GM12878 (cell line): ENCODE data around the gene SBNO1. TPM values are rescaled to one million over a fixed set of nuclear protein-coding genes. Genes with fewer than 3 reads are reported as not detected.

Experiments used
- ATAC-seq: fragments of 200-7000 bp; cut with Tn5 transposase; 3 replicates; pipeline ENCODE4 v1.9.1; 2020; ENCODE audit warnings: mild to moderate bottlenecking, moderate library complexity
- BruUV-seq: library from RNA; stranded (reverse); fragments of 400-500 nt; replicated peaks from 2 replicates; lab custom pipeline; 2021; lab: Mats Ljungman, UMichigan
- CTCF ChIA-PET: fragments of 300-600 bp; sonication (Branson Sonifier 250); formaldehyde crosslinking; extraction: SDS; loops from one replicate; lab custom pipeline; 2021; ENCODE audit warnings: inconsistent platforms; lab: Yijun Ruan, JAX
- POLR2A ChIA-PET: fragments of 350-600 bp; formaldehyde crosslinking; extraction: SDS; loops from one replicate; lab custom pipeline; 2021; ENCODE audit warnings: inconsistent platforms; lab: Charles Lee
- RAD21 ChIA-PET: fragments of 300-600 bp; sonication (Branson Sonifier 250); formaldehyde crosslinking; loops from one replicate; lab custom pipeline; 2023; ENCODE audit warnings: antibody characterized with exemption; ENCODE audit not compliant: unreplicated experiment; lab: Charles Lee
- SMC1A ChIA-PET: fragments of 300-600 bp; sonication (Branson Sonifier 250); formaldehyde crosslinking; loops from one replicate; lab custom pipeline; 2023; ENCODE audit not compliant: unreplicated experiment, uncharacterized antibody; lab: Charles Lee
- DNase-seq: peaks from one replicate; pipeline ENCODE4 v3.0.0-alpha.2; 2011; ENCODE audit warnings: low read depth, low spot score
- FAIRE-seq: peaks from 3 replicates; lab custom pipeline; 2011; peaks lifted over from hg19 to GRCh38; lab: Jason Lieb, UNC
- H2AFZ ChIP-seq: 2 replicates; pipeline ENCODE4 v1.6.0; 2011; ENCODE audit warnings: low read depth, low read length, control low read depth; ENCODE audit not compliant: control insufficient read depth
- H3K27ac ChIP-seq: 2 replicates; pipeline ENCODE4 v1.5.1; 2011; ENCODE audit warnings: control low read depth; ENCODE audit not compliant: control insufficient read depth, insufficient read depth
- H3K27me3 ChIP-seq, 2 experiments: replicated peaks in 1 of 2; 2 replicates each; pipeline versions ENCODE4 v1.6.0 to v1.6.1; 2011; ENCODE audit warnings: low read length in 1 of 2; ENCODE audit not compliant: control insufficient read depth in 2 of 2, insufficient read depth in 2 of 2
- H3K36me3 ChIP-seq, 2 experiments: 2 replicates each; pipeline ENCODE4 v1.5.1; 2011; ENCODE audit warnings: low read length in 1 of 2; ENCODE audit not compliant: control insufficient read depth in 2 of 2, insufficient read depth in 2 of 2
- H3K4me1 ChIP-seq: 2 replicates; pipeline ENCODE4 v1.6.1; 2011; ENCODE audit warnings: mild to moderate bottlenecking, low read length, moderate library complexity, mixed read lengths; ENCODE audit not compliant: control insufficient read depth, insufficient read depth
- H3K4me2 ChIP-seq: 2 replicates; pipeline ENCODE4 v1.6.0; 2011; ENCODE audit warnings: control low read depth; ENCODE audit not compliant: control insufficient read depth, insufficient read depth
- H3K4me3 ChIP-seq: fragments of 200-600 bp; sonication (generic); 2 replicates; pipeline ENCODE4 v1.5.1; 2016
- H3K79me2 ChIP-seq: 2 replicates; pipeline ENCODE4 v1.6.0; 2011; ENCODE audit warnings: low read length; ENCODE audit not compliant: control insufficient read depth, insufficient read depth
- H3K9ac ChIP-seq: 2 replicates; pipeline ENCODE4 v1.8.0; 2011; ENCODE audit warnings: low read length, control low read depth, mixed read lengths; ENCODE audit not compliant: control insufficient read depth, insufficient read depth
- H3K9me3 ChIP-seq: replicated peaks from 3 replicates; pipeline ENCODE4 v1.5.1; 2011; ENCODE audit warnings: mild to moderate bottlenecking, low read length; ENCODE audit not compliant: control insufficient read depth, insufficient read depth
- H4K20me1 ChIP-seq: 2 replicates; pipeline ENCODE4 v1.6.0; 2011; ENCODE audit not compliant: control insufficient read depth, insufficient read depth
- BMI1 ChIP-seq: fragments of 450-650 bp; IDR thresholded peaks from 2 replicates; pipeline ENCODE4 v1.6.1; 2016; ENCODE audit warnings: mild to moderate bottlenecking, moderate library complexity, borderline replicate concordance
- CBX5 ChIP-seq: sonication (generic); IDR thresholded peaks from 2 replicates; pipeline ENCODE4 v1.6.1; 2016; ENCODE audit warnings: low read depth, moderate library complexity, mild to moderate bottlenecking, inconsistent platforms
- E2F4 ChIP-seq: IDR thresholded peaks from 2 replicates; pipeline ENCODE4 v1.6.1; 2012; ENCODE audit warnings: low read depth, low read length, improper control_type of control experiment
- NFIC ChIP-seq: IDR thresholded peaks from 2 replicates; pipeline ENCODE4 v1.6.1; 2012; ENCODE audit warnings: low read depth, mild to moderate bottlenecking, inconsistent platforms, low read length, moderate library complexity
- POLR2A ChIP-seq: IDR thresholded peaks from 2 replicates; pipeline ENCODE4 v1.6.1; 2011; ENCODE audit warnings: low read depth, mild to moderate bottlenecking, low read length
- ZBED1 ChIP-seq: IDR thresholded peaks from 2 replicates; pipeline ENCODE4 v1.6.1; 2016; ENCODE audit warnings: borderline replicate concordance
- WGBS: methylation state at CpG from one replicate; pipeline ENCODE4 v1.1.6; 2016; ENCODE audit warnings: low lambda C conversion rate; ENCODE audit not compliant: insufficient replicate concordance, insufficient coverage; ENCODE audit errors: missing lambda C conversion rate; 5-methylcytosine and 5-hydroxymethylcytosine counted together
- in situ Hi-C: fragments of 300-500 bp; cut with MboI; formaldehyde crosslinking; loops from 9 replicates; pipeline ENCODE4 v1.14.3; 2018; ENCODE audit warnings: mixed read lengths
- intact Hi-C: fragments of 100-400 bp; cut with micrococcal nuclease; formaldehyde crosslinking; loops from one replicate; pipeline ENCODE4 v1.14.2; 2022; ENCODE audit not compliant: unreplicated experiment
- polyA plus RNA-seq, 11 experiments: library from polyadenylated mRNA; depleted of rRNA in 4 of 11; unstranded in 6 of 11; stranded (reverse) in 5 of 11; fragments of >200 nt; fragmentation: Nextera tagmentation in 4 of 11; fragmentation: Illumina TruSeq in 1 of 11; extraction: Ambion mirVana in 4 of 11; extraction: Trizol in 1 of 11; gene quantifications; 1 replicate in 1 of 11; 2 replicates in 10 of 11; pipeline versions ENCODE4 v1.2.1 to v1.2.3, GENCODE V29; 2011 to 2016; ENCODE audit warnings: inconsistent platforms in 2 of 11, missing spikeins in 2 of 11, low read depth in 1 of 11
- total RNA-seq, 4 experiments: library from RNA; depleted of rRNA in 3 of 4; stranded (reverse); fragments of >200 nt in 3 of 4; fragmentation: Illumina TruSeq in 1 of 4; extraction: Trizol in 1 of 4; gene quantifications; 2 replicates each; pipeline versions ENCODE4 v1.2.1 to v1.2.3, GENCODE V29; 2013 to 2021
- TF ChIP-seq, protein P1 (sequence below): fragments of 450-650 bp; IDR thresholded peaks from 2 replicates; pipeline ENCODE4 v1.6.1; 2017; ENCODE audit warnings: antibody characterized with exemption, mild to moderate bottlenecking, moderate library complexity

Gene SBNO1
- total and polyA plus RNA-seq, 10 of the 15 experiments (the other 5 are each of a cell fraction or from before 2014, with no cell fraction given) = 7.5 to 39.7 (median 20.9) TPM

DNA sequence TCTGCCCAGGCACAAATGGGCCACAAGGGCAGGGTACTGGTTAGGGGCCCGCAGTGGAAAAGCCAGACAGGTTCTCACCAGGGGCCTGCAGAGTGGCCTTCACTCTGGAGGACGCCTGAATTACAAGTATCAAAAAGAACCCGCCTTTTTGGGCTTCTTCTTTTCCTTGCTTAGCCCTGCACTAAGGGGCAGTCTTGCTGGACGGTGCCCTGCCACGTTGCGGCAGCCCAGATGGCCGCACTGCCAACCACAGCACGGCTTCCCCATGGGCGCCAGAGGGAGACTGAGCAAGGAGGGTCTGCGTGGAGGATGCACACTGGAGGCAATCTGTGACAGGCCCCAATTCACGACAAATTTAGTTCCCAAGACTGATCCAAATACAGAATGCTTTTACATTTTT lies 74.7 kb downstream of the SBNO1 start (continued):
- TF ChIP-seq E2F4 = no peak
- no peak for TF ChIP-seq ZBED1
- no peak for TF ChIP-seq CBX5
- TF ChIP-seq, protein P1, sequence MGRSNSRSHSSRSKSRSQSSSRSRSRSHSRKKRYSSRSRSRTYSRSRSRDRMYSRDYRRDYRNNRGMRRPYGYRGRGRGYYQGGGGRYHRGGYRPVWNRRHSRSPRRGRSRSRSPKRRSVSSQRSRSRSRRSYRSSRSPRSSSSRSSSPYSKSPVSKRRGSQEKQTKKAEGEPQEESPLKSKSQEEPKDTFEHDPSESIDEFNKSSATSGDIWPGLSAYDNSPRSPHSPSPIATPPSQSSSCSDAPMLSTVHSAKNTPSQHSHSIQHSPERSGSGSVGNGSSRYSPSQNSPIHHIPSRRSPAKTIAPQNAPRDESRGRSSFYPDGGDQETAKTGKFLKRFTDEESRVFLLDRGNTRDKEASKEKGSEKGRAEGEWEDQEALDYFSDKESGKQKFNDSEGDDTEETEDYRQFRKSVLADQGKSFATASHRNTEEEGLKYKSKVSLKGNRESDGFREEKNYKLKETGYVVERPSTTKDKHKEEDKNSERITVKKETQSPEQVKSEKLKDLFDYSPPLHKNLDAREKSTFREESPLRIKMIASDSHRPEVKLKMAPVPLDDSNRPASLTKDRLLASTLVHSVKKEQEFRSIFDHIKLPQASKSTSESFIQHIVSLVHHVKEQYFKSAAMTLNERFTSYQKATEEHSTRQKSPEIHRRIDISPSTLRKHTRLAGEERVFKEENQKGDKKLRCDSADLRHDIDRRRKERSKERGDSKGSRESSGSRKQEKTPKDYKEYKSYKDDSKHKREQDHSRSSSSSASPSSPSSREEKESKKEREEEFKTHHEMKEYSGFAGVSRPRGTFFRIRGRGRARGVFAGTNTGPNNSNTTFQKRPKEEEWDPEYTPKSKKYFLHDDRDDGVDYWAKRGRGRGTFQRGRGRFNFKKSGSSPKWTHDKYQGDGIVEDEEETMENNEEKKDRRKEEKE = no peak
- TF ChIP-seq NFIC = no peak

- CTCF ChIA-PET = no interaction called here
- TF ChIP-seq POLR2A (peak; percentile 31; the same call in 1 of the 2 replicates), BMI1 (no peak)
- H3K27ac ChIP-seq = no peak overlapping the region
- no peaks in the 10 kb centered on the region for H3K27me3 ChIP-seq
- BruUV-seq = no TSS peak
- DNase-seq (no peak), FAIRE-seq (no peak), ATAC-seq (no peak)
- no peaks in the 10 kb centered on the region for H3K79me2 ChIP-seq
- no peak overlapping the region for H3K4me3 ChIP-seq
- intact Hi-C loops (no loop called here), in situ Hi-C loops (no loop called here)
- POLR2A ChIA-PET = no interaction called here
- WGBS = 95% methylated on average over 20 of the region's 20 CpGs
- H3K4me1 ChIP-seq = no peaks in the 10 kb centered on the region
- H4K20me1 ChIP-seq = no peaks in the 10 kb centered on the region
- no peak overlapping the region for H3K9ac ChIP-seq
- no peak overlapping the region for H3K4me2 ChIP-seq
- no peaks in the 10 kb centered on the region for H3K9me3 ChIP-seq
- no peak overlapping the region for H2AFZ ChIP-seq
- RAD21 ChIA-PET = no interaction called here
- H3K36me3 ChIP-seq = peaks cover 0 to 21% of the 10 kb centered on the region in 2 experiments; a peak in 3 of 4 replicates
- SMC1A ChIA-PET = no interaction called here
Observed at GRCh38 chr12:123288751-123289346, 75.8 kb downstream of the SBNO1 start.
